ENCODE measurements around the gene LRFN4. TPM values are rescaled to one million over a fixed set of nuclear protein-coding genes. Genes with fewer than 3 reads are reported as not detected.

LRFN4 gene
- total RNA-seq, 4 donors from 2014 or later, result 7.1 to 17.5 (median 9.2) TPM

- TF ChIP-seq POLR2AphosphoS5 (IDR thresholded peaks at IDR 0.05), result no peak
- ATAC-seq, result no peak
Observed at GRCh38 chr11:66868726-66869566, 12.1 kb downstream of the LRFN4 start.

DNA sequence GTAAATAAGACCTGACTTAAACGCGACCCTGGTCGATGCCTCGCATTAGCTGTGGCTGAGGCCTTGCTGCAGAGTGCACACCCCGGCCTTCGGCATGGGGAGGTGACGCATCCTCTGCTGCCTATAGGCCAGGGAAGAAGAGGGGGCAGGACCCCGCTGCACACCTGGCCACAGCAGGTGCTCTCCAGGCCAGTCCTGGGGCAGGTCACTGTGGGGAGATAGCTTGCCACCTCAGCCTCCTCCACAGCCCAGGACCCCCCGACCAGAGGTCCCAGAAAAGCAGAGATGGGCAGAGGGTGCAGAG is 12.7 kb downstream of the LRFN4 start:
- TF ChIP-seq EP300 (IDR thresholded peaks at IDR 0.05), result no peak
- TF ChIP-seq POLR2A (IDR thresholded peaks at IDR 0.05), result no peak
- TF ChIP-seq CTCF (IDR thresholded peaks at IDR 0.05), result no peak
- no peak for TF ChIP-seq POLR2AphosphoS5 (IDR thresholded peaks at IDR 0.05)
- Histone ChIP-seq H3K27me3 (no peaks in the 10 kb centered on the region), H3K9me3 (no peaks in the 10 kb centered on the region), H3K4me3 (no peak overlapping the region), H3K4me1 (no peaks in the 10 kb centered on the region), H3K27ac (no peak overlapping the region), H3K36me3 (peaks cover 0 to 28% of the 10 kb centered on the region in 2 donors)
- WGBS, 2 donors (ENCODE audit: low coverage in 1 of 2), result 100% methylated on average over 1 of the region's 9 CpGs; no CpG with 5 or more reads in 1 of the 2 donors
- ATAC-seq, result no peak

More at GRCh38 chr11:66868726-66869566, 12.1 kb downstream of the LRFN4 start:
- no peak overlapping the region for H3K4me3 ChIP-seq
- H3K9me3 ChIP-seq, result no peaks in the 10 kb centered on the region
- no peaks in the 10 kb centered on the region for H3K4me1 ChIP-seq
- WGBS, 2 donors (ENCODE audit: low coverage in 1 of 2), result 71 to 100% methylated on average over 3 to 13 of the region's 27 CpGs
- H3K27me3 ChIP-seq, result no peaks in the 10 kb centered on the region
- peaks cover 0 to 28% of the 10 kb centered on the region in 2 donors for H3K36me3 ChIP-seq
- no peak overlapping the region for H3K27ac ChIP-seq

DNA sequence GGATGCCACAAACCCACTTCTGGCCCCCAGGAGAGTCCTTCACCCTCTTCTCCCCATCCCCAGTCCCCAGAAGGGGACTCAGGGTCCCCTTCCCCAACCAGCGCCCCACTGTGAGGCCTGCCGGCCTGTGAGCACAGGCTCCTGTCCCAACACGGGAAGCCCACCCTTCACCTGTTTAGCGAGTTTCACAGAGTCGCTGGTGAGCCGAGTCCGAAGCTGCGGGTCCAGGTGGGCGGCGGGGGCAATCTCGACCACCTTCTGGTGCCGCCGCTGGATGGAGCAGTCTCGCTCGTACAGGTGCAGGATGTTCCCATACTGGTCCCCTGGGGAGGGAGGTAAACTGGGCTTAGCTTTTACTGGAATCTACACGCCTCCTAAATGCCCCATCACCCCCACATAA is 13.3 kb downstream of the LRFN4 start:
- H3K4me3 ChIP-seq, result no peak overlapping the region
- H3K4me1 ChIP-seq, result no peaks in the 10 kb centered on the region
- no peak overlapping the region for H3K27ac ChIP-seq
- H3K9me3 ChIP-seq, result no peaks in the 10 kb centered on the region
- ATAC-seq, result no peak
- no peaks in the 10 kb centered on the region for H3K27me3 ChIP-seq
- TF ChIP-seq CTCF (IDR thresholded peaks at IDR 0.05), result no peak
- no peak for TF ChIP-seq POLR2AphosphoS5 (IDR thresholded peaks at IDR 0.05)
- no peak for TF ChIP-seq EP300 (IDR thresholded peaks at IDR 0.05)
- TF ChIP-seq POLR2A (IDR thresholded peaks at IDR 0.05), result no peak
- peaks cover 0 to 28% of the 10 kb centered on the region in 2 donors for H3K36me3 ChIP-seq
- WGBS, 2 donors (ENCODE audit: low coverage in 1 of 2), result no CpG with 5 or more reads among the region's 16 CpGs

DNA sequence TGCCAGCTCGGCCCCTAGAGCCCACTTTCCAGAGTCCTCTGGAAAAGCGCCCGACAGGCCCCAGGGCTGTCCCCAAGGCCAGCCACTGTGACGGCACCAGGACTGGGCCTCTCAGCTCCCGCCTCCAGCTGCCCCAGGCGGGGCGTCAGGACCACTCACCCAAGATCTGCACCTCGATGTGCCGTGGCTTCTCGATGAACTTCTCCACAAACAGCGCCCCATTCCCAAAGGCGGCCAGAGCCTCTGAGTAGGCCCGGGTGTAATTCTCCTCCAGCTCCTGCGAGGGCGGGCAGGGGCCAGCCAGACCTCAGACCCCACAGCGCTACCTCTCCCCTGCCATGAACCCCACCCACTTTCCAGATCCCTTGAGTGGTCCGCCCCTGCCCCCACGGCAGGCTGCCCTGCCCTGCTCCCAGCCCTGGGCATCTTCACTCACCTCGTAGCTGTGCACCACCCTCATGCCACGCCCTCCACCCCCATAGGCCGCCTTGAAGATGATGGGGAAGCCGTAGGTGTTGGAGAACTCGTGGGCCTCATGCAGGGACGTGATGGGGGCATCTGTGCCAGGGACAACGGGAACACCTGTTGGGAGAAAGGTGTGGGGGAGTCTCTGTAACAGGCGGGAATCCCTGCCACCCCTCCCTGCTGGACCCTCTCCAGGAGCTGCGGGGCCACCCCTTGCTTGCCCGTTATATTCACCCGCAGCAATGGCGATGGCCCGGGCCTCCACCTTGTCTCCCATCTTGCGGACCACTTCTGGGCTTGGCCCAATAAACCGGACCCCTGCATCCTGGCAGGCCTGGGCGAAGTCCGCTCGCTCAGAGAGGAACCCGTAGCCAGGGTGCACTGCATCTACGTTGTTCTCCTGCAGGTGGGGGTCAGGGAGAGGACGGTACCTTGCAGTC is 14.0 kb downstream of the LRFN4 start:
- Histone ChIP-seq H3K36me3 (peaks cover 0 to 28% of the 10 kb centered on the region in 2 donors), H3K4me1 (no peaks in the 10 kb centered on the region), H3K27me3 (no peaks in the 10 kb centered on the region), H3K9me3 (no peaks in the 10 kb centered on the region), H3K4me3 (no peak overlapping the region), H3K27ac (no peak overlapping the region)
- TF ChIP-seq POLR2A (IDR thresholded peaks at IDR 0.05) (no peak), POLR2AphosphoS5 (IDR thresholded peaks at IDR 0.05) (no peak), EP300 (IDR thresholded peaks at IDR 0.05) (no peak), CTCF (IDR thresholded peaks at IDR 0.05) (no peak)
- whole genome bisulfite sequencing, 2 donors (ENCODE audit: low coverage in 1 of 2), result 89 to 100% methylated on average over 2 to 5 of the region's 39 CpGs
- no peak for ATAC-seq

GRCh38 chr11:66871521-66871901 is 14.6 kb downstream of the LRFN4 start:
- Histone ChIP-seq H3K4me3 (no peak overlapping the region), H3K9me3 (no peaks in the 10 kb centered on the region), H3K36me3 (peaks cover 0 to 28% of the 10 kb centered on the region in 2 donors), H3K27me3 (no peaks in the 10 kb centered on the region), H3K27ac (no peak overlapping the region), H3K4me1 (no peaks in the 10 kb centered on the region)
- WGBS, 2 donors (ENCODE audit: low coverage in 1 of 2), result 100% methylated on average over 2 of the region's 18 CpGs; no CpG with 5 or more reads in 1 of the 2 donors
- ATAC-seq, result no peak
- no peak for TF ChIP-seq EP300 (IDR thresholded peaks at IDR 0.05)
- no peak for TF ChIP-seq POLR2A (IDR thresholded peaks at IDR 0.05)
- no peak for TF ChIP-seq CTCF (IDR thresholded peaks at IDR 0.05)
- TF ChIP-seq POLR2AphosphoS5 (IDR thresholded peaks at IDR 0.05), result no peak
